GM21619 (cell line): ENCODE results near the gene FGF19.

Experiments
- ATAC-seq: cut with Tn5 transposase; IDR thresholded peaks from one replicate; pipeline ENCODE4 v1.9.1; 2021; ENCODE audit not compliant: unreplicated experiment

Gene FGF19

DNA sequence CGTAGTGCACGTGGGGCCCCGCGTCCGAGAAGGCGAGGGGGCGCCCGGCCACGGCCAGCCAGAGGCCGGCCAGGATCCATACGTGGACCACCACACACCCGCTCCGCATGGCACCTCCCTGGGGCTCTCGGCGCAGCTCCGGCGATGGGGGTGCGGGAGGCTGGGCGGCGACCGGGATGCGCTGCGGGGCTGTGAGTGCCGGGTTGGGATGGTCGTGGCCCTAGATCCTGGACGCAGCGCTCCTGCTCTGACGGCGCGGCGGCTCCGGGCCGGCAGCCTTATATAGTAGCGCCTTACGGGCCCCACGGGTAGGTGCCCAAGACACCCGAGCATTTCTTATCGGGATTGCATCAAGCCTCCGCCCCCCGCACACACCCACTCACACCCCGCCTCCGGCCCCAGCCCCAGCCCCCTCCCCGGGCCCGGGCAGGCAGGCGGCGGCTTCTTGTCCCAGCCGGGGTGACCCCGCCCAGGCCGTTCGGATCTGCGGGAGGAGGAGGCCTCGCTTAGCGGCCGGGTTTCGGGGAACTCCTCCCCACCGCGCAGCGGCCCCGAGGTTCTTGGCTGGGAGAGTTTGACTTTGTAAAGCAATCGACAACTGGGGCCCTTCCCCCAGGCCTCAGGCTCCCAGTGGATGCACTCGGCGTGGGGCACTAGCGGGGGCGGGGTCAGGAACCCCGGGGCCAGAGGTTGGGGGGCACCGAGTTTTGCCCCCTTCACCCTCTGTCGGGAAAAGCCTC is at the start of gene FGF19:
Gene FGF19, minus strand, starts transcription at position 255 of the 740 bp plus-strand sequence. Its CDS starts 146 bp downstream, at position 109.
- ATAC-seq = no peak

GRCh38 chr11:69752890-69753289 is 49.1 kb upstream of the FGF19 start:
- no peak for ATAC-seq

DNA sequence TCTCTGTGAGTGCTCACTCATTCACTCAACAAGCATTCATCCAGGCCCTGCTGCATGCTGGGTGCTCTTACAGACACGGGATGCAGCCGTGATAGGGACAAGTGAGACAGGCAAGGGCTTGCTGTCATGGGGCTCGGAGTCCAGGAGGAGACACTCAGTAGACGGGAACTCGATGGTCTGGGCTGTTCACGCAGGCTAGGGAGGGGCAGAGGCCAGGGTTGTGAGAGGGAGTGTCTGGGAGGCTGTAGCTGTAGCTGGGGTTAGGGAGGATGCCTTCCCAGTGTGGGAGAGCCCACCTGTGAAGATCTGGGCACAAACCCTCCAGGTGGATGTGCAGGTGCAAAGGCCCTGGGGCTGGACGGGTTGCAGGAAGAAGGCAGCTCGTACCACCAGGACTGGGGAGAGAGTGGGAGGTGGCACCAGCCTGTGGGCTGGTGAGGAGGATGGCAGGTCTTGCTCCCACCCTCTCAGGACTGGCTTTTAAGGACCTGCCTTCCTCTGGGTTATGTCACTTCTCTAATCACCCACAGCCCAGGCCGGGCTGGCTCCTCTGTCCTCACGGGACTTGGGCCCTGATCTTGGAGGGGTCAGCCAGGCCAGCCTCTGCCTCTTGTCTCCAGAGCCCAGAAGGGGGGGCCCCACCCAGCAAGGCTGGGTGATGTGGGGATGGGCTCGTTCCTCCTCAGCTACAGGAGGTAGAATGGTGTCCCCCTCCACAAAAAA is 47.2 kb upstream of the FGF19 start:
- ATAC-seq = no peak

DNA sequence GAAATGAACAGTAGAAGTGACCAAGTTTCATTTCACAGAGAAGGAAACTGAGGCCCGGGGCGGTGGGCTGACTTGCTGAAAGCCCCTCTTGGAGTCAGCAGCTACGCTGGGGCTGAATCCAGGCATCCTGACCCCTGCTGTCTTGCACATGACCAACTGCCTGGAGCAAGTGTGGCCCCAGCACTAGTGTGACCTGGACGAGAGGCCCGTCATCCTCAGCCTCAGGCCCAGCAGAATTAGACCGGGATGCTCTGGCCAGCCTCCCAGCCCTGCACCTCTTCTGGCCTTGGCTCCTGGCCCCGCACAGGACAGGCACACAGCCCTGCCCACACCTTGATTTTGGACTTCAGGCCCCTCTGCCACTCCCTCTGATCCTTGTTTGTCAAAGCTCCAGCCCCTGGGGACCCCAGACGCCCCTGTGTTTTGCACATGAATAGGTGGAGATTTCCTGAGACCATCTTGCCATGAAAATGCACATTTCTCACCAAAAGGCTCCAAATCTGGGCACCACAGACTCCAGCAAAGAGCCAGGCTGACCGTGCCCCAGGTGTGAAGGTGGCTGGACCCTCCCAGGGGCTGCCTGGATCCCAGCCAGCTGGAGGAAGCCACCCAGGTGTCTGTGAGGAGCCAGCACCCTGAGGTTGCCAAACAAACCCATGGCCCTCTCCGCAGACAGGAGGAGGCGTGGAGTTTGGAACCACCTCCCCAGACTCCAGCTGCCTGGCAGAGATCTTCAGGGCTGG is 46.5 kb upstream of the FGF19 start:
- no peak for ATAC-seq

DNA sequence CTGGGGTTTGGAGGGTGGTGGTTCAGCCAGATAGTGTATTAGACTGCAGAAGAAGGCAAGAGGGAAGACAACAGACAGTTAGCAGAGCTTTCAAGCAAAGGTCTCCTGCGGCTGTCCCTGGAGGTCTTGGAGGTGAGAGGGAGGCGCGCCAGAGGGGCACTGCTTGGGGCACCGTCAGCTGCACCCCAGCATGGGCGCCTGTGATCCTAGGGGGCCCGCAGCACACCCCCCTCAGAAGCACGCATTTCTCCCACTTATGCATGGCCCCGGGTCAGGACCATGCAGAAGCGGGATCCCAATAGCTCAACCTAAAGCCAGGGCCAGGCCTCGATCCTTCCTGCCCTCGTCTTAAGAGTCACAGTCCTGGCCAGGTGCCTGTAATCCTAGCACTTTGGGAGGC is 44.8 kb upstream of the FGF19 start:
- ATAC-seq = no peak

- ATAC-seq = no peak
Observed at GRCh38 chr11:69746752-69747742, 43.2 kb upstream of the FGF19 start.

GRCh38 chr11:69746140-69746539 is 42.3 kb upstream of the FGF19 start:
- no peak for ATAC-seq

- ATAC-seq = no peak
Observed at GRCh38 chr11:69745201-69745600, 41.4 kb upstream of the FGF19 start.

GRCh38 chr11:69744435-69744834 is 40.6 kb upstream of the FGF19 start:
- ATAC-seq = no peak

DNA sequence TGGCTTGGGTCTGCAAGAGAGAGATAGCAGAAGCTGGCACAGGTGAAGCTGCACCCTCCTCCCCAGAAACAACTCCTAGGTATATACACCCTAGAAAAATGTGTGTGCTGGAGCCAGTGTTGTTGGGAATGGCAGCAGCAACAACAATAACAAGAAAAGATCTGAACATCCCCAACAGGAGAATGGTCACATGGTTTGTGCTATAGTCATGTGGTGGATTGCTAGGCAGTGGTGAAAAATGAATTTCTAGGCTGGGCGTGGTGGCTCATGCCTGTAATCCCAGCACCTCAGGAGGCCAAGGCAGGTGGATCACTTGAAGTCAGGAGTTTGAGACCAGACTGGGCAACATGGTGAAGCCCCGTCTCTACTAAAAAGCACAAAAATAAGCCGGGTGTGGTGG is 31.0 kb upstream of the FGF19 start:
- ATAC-seq = no peak

DNA sequence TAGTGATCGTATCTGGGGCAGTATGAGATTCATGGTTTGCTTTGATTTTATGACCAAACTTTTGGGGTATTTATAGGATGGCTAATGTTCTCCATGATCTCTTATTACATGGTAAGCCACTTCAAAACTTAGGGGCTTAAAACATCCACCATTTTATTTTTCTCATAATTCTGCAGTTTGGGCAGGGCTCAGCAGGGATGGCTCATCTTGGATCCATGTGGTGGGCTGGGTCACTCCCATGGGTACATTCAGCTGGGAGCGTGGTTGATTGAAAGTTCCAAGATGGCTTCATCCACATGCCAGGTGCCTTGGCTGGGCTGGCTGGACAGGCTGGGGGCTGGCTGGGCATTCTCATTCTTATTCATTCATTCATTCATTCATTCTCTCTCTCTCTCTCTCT is 30.5 kb upstream of the FGF19 start:
- ATAC-seq = no peak

GRCh38 chr11:69732910-69733309 is 29.1 kb upstream of the FGF19 start:
- ATAC-seq = no peak

- no peak for ATAC-seq
Observed at GRCh38 chr11:69731110-69731509, 27.3 kb upstream of the FGF19 start.

DNA sequence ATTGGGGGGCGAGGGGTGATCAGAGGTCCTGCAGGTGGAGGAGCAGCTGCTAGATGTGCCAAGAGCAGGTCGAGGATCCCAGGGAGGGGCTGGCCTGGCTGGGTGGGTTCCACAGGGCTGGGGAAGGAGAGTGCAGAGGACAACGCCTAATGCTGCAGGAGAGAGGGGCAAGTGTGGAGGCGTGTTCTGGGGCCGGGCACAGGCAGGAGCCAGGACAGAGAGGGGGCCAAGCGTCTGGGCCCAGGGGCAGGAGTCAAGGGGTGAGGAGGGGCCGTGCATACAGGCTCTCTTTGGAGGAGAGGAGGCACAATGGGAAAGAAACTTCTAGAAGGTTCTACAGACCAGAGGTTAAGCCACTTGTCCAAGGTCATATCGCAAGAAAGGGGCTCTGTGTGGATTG is 26.7 kb upstream of the FGF19 start:
- ATAC-seq = no peak

GRCh38 chr11:69729252-69729651 is 25.4 kb upstream of the FGF19 start:
- no peak for ATAC-seq

GRCh38 chr11:69727266-69727665 is 23.4 kb upstream of the FGF19 start:
- no peak for ATAC-seq

GRCh38 chr11:69726481-69726880 is 22.7 kb upstream of the FGF19 start:
- no peak for ATAC-seq

GRCh38 chr11:69726019-69726418 is 22.2 kb upstream of the FGF19 start:
- no peak for ATAC-seq

DNA sequence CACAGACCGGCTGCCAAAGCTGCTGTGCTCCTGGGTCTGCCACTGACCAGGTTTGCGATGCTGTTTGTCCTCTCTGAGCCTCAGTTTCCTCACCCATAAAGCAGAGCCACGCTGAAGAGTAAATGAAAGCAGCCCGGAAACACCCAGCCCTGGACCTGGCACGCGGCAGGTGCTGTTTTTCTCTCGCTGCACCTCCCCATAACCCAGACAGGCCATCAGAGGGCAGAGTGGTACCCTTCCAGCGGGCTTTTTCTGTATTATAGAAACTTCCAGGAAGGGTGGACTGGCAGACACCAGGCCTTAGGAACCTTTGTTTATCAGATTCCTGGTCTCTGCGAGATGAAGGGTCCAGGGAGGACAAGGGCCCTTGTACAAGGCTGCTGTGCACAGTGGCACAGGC is 17.9 kb upstream of the FGF19 start:
- no peak for ATAC-seq

DNA sequence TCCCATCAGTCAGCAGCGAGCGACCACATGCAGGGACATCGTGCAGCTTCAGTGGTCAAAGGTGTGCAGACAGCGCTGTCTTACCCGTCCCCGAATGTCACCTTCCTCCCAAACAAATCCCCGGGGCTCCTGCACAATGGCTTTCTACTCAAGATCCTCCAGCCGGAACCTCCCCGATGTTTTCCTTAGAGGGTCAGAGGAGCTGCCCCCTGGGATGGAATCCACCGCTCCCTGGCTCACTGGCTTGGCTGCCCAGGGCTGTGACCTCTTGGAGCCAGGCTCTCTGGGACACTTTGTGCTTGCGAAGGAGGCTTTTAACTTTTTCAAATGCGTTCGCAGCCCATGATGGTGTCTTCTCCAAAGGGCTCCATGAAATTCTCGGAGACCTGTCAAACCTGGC is 17.3 kb upstream of the FGF19 start:
- no peak for ATAC-seq

DNA sequence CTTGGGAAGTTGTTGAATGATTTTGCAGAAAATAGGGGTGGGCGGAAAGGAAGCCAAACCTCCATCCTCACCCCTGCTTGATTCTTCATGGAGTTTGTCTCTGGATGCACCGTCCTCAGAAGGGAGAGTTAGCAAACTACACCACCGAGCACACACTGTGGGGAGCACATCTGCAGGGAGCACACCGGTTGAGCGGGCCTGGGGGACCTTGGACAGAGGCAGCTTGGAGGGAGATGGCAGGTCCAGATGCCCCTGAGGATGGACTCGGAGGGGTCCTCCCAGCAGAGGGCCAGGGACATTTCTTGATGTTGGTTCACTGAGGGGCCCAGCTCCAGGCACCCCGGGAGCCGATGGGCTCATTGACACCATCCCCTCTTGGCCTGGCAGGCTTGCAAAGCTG is 15.1 kb upstream of the FGF19 start:
- no peak for ATAC-seq
